Activated CD4-positive, CD25-positive, alpha-beta regulatory T cell treated with anti-CD3 and anti-CD28 coated beads, Interleukin-2, amount 50 U/mL, for 24 hours (primary cell): ENCODE data around the gene ELAC2.

Source experiments
- ATAC-seq, 2 donors: fragments of 150-1000 bp; cut with Tn5 transposase; one replicate each; pipeline ENCODE4 v1.10.0; 2021; ENCODE audit warnings: mild to moderate bottlenecking in 1 of 2, moderate library complexity in 1 of 2

ELAC2 gene

GRCh38 chr17:13016881-13017654, 759 bp downstream of the ELAC2 start:
- ATAC-seq, result peak in 1 of 2 donors; percentile 11

- ATAC-seq, result no peak
Observed at GRCh38 chr17:13014801-13015200, 3.0 kb downstream of the ELAC2 start.

GRCh38 chr17:13010959-13011358, 6.9 kb downstream of the ELAC2 start:
- ATAC-seq, result no peak

GRCh38 chr17:13008461-13008860, 9.4 kb downstream of the ELAC2 start:
- no peak for ATAC-seq

GRCh38 chr17:13005530-13005929, 12.3 kb downstream of the ELAC2 start:
- ATAC-seq, result no peak

GRCh38 chr17:13004336-13004735, 13.5 kb downstream of the ELAC2 start:
- no peak for ATAC-seq

- no peak for ATAC-seq
Observed at GRCh38 chr17:13003927-13004326, 13.9 kb downstream of the ELAC2 start.

- ATAC-seq, result peak in 1 of 2 donors; percentile 32
Observed at GRCh38 chr17:13003454-13003851, 14.4 kb downstream of the ELAC2 start.

- peak in 1 of 2 donors; percentile 35 for ATAC-seq
Observed at GRCh38 chr17:13002761-13003453, 14.9 kb downstream of the ELAC2 start.

GRCh38 chr17:13001991-13002615, 15.7 kb downstream of the ELAC2 start:
- ATAC-seq, result no peak

GRCh38 chr17:13000561-13000960, 17.3 kb downstream of the ELAC2 start:
- ATAC-seq, result no peak

GRCh38 chr17:12998874-12999273, 19.0 kb downstream of the ELAC2 start:
- ATAC-seq, result no peak

GRCh38 chr17:12998461-12998860, 19.4 kb downstream of the ELAC2 start:
- no peak for ATAC-seq

GRCh38 chr17:12996941-12997340, 20.9 kb downstream of the ELAC2 start:
- no peak for ATAC-seq

GRCh38 chr17:12996357-12996756, 21.5 kb downstream of the ELAC2 start:
- no peak for ATAC-seq

GRCh38 chr17:12995896-12996295, 21.9 kb downstream of the ELAC2 start:
- no peak for ATAC-seq

GRCh38 chr17:12995106-12995895, 22.5 kb downstream of the ELAC2 start:
- no peak for ATAC-seq

GRCh38 chr17:12994341-12995074, 23.3 kb downstream of the ELAC2 start:
- ATAC-seq, result no peak

- ATAC-seq, result no peak
Observed at GRCh38 chr17:12993631-12994030, 24.2 kb downstream of the ELAC2 start.

GRCh38 chr17:12992676-12993075, 25.2 kb downstream of the ELAC2 start:
- no peak for ATAC-seq

GRCh38 chr17:12990926-12991325, 26.9 kb downstream of the ELAC2 start:
- no peak for ATAC-seq
